Endothelial cell of umbilical vein (primary cell): ENCODE data around the gene COL21A1. TPM values are rescaled to one million over a fixed set of nuclear protein-coding genes. Genes with fewer than 3 reads are reported as not detected.
A peak's percentile ranks its signal among the peaks of the same experiment; 100 is the strongest.

Source experiments
- BruUV-seq: library from RNA; stranded (reverse); fragments of 400-500 nt; replicated peaks from 2 replicates; lab custom pipeline; 2021; lab: Mats Ljungman, UMichigan
- CTCF ChIA-PET: fragments of 300-600, 350-600 bp; sonication (Branson Sonifier 250); formaldehyde crosslinking; loops from one replicate; lab custom pipeline; 2021; ENCODE audit warnings: antibody characterized with exemption, inconsistent platforms; lab: Charles Lee
- POLR2A ChIA-PET: fragments of 300-600, 350-600 bp; sonication (Branson Sonifier 250); formaldehyde crosslinking; loops from one replicate; lab custom pipeline; 2021; ENCODE audit warnings: antibody characterized with exemption, inconsistent platforms; lab: Charles Lee
- DNase-seq: peaks from one replicate; pipeline ENCODE4 v3.0.0-alpha.2; 2011; ENCODE audit warnings: low read depth, low spot score
- FAIRE-seq: peaks from 2 replicates; lab custom pipeline; 2011; peaks lifted over from hg19 to GRCh38; lab: Jason Lieb, UNC
- H2AFZ ChIP-seq: 2 replicates; pipeline ENCODE4 v1.6.0; 2012; ENCODE audit warnings: low read depth, low read length, control low read depth, inconsistent platforms
- H3K27ac ChIP-seq: 2 replicates; pipeline ENCODE4 v1.5.1; 2011; ENCODE audit warnings: low read depth, mild to moderate bottlenecking, control low read depth, low read length, moderate library complexity; ENCODE audit not compliant: insufficient read depth
- H3K27me3 ChIP-seq, 2 experiments: 2 replicates each; pipeline versions ENCODE4 v1.6.0 to v1.6.1; 2011; ENCODE audit warnings: low read length in 2 of 2, mixed read lengths in 1 of 2; ENCODE audit not compliant: control insufficient read depth in 2 of 2, insufficient read depth in 2 of 2
- H3K36me3 ChIP-seq, 2 experiments: 2 replicates in 1 of 2; 3 replicates in 1 of 2; pipeline ENCODE4 v1.5.1; 2011; ENCODE audit warnings: low read length in 2 of 2, mild to moderate bottlenecking in 1 of 2, moderate library complexity in 1 of 2; ENCODE audit not compliant: control insufficient read depth in 2 of 2, insufficient read depth in 2 of 2; ENCODE audit errors: extremely low read depth in 1 of 2
- H3K4me1 ChIP-seq: 3 replicates; pipeline ENCODE4 v1.5.1; 2011; ENCODE audit warnings: mild to moderate bottlenecking, low read length; ENCODE audit not compliant: control insufficient read depth, insufficient read depth; ENCODE audit errors: extremely low read depth
- H3K4me2 ChIP-seq: 2 replicates; pipeline ENCODE4 v1.6.1; 2011; ENCODE audit warnings: low read length, control low read depth, mixed read lengths; ENCODE audit not compliant: insufficient read depth
- H3K4me3 ChIP-seq, 3 experiments: fragments of 200-600 bp in 1 of 3; sonication (generic), shearing (Covaris generic) in 1 of 3; replicated peaks in 1 of 3; 2 replicates each; pipeline ENCODE4 v1.5.1; 2011 to 2016; ENCODE audit warnings: control low read depth in 3 of 3, low read length in 3 of 3, mild to moderate bottlenecking in 2 of 3, inconsistent platforms in 1 of 3, low read depth in 1 of 3, moderate library complexity in 1 of 3; ENCODE audit not compliant: insufficient read depth in 1 of 3
- H3K79me2 ChIP-seq: 2 replicates; pipeline ENCODE4 v1.6.0; 2012; ENCODE audit warnings: low read length, inconsistent platforms; ENCODE audit not compliant: control insufficient read depth, insufficient read depth
- H3K9ac ChIP-seq: replicated peaks from 2 replicates; pipeline ENCODE3; 2011; ENCODE audit warnings: low read length, control low read depth; ENCODE audit not compliant: insufficient read depth; ENCODE audit errors: extremely low read depth
- H3K9me1 ChIP-seq: replicated peaks from 3 replicates; pipeline ENCODE4 v1.6.0; 2011; ENCODE audit warnings: mild to moderate bottlenecking, low read length; ENCODE audit not compliant: control insufficient read depth, insufficient read depth; ENCODE audit errors: extremely low read depth
- H3K9me3 ChIP-seq: replicated peaks from 2 replicates; pipeline ENCODE4 v1.5.1; 2012; ENCODE audit warnings: low read length, inconsistent platforms; ENCODE audit not compliant: control insufficient read depth, insufficient read depth
- H4K20me1 ChIP-seq: replicated peaks from 2 replicates; pipeline ENCODE3; 2011; ENCODE audit warnings: mild to moderate bottlenecking, low read length; ENCODE audit not compliant: control insufficient read depth, insufficient read depth; ENCODE audit errors: extremely low read depth
- CTCF ChIP-seq, 2 donors: IDR thresholded peaks; 1 replicate in 1 of 2; 2 replicates in 1 of 2; pipeline ENCODE4 v1.5.1; 2011; ENCODE audit warnings: low read length in 2 of 2, mild to moderate bottlenecking in 2 of 2, moderate library complexity in 2 of 2, control low read depth in 1 of 2, inconsistent platforms in 1 of 2, low read depth in 1 of 2; ENCODE audit not compliant: insufficient read depth in 1 of 2; ENCODE audit errors: extremely low read depth in 1 of 2
- EZH2 ChIP-seq: IDR thresholded peaks from 2 replicates; pipeline ENCODE4 v1.6.1; 2012; ENCODE audit warnings: borderline replicate concordance, low read depth, mild to moderate bottlenecking, moderate library complexity, low read length, inconsistent platforms; ENCODE audit not compliant: severe bottlenecking
- FOS ChIP-seq: IDR thresholded peaks from 2 replicates; pipeline ENCODE4 v1.6.1; 2011; ENCODE audit warnings: mild to moderate bottlenecking, low read length, moderate library complexity, borderline replicate concordance; ENCODE audit not compliant: insufficient read depth
- GATA2 ChIP-seq: IDR thresholded peaks from 2 replicates; pipeline ENCODE4 v1.7.0; 2011; ENCODE audit warnings: low read depth, mild to moderate bottlenecking, moderate library complexity, mixed read lengths, low read length; ENCODE audit not compliant: insufficient read length, insufficient read depth
- JUN ChIP-seq: IDR thresholded peaks from 2 replicates; pipeline ENCODE4 v1.6.1; 2011; ENCODE audit warnings: borderline replicate concordance, low read depth; ENCODE audit not compliant: insufficient read length, insufficient read depth
- MAX ChIP-seq: IDR thresholded peaks from 2 replicates; pipeline ENCODE4 v1.6.1; 2011; ENCODE audit not compliant: insufficient read depth, insufficient read length
- MYC ChIP-seq: IDR thresholded peaks from one replicate; pipeline ENCODE4 v1.6.1; 2011; ENCODE audit warnings: mild to moderate bottlenecking, low read depth, low read length
- POLR2A ChIP-seq: IDR thresholded peaks from 2 replicates; pipeline ENCODE4 v1.6.1; 2012; ENCODE audit warnings: low read depth, mild to moderate bottlenecking, control low read depth, low read length
- POLR2AphosphoS5 ChIP-seq: IDR thresholded peaks from 2 replicates; pipeline ENCODE4 v1.6.1; 2012; ENCODE audit warnings: low read depth, mild to moderate bottlenecking, control low read depth, low read length, moderate library complexity; ENCODE audit not compliant: insufficient read depth
- dilution Hi-C: fragments of 300-500 bp; cut with MboI; formaldehyde crosslinking; loops from one replicate; pipeline ENCODE4 v1.15.0; 2019; ENCODE audit warnings: low sequenced_read_pairs; ENCODE audit not compliant: extremely low pct_ligation_motif_present
- intact Hi-C: fragments of 100-400 bp; cut with micrococcal nuclease; formaldehyde crosslinking; loops from one replicate; pipeline ENCODE4 v1.10.0; 2022
- polyA plus RNA-seq, 4 experiments: library from polyadenylated mRNA; depleted of rRNA in 3 of 4; stranded (reverse) in 3 of 4; unstranded in 1 of 4; fragments of >200 nt; gene quantifications; 2 replicates each; pipeline versions ENCODE4 v1.2.1 to v1.2.3, GENCODE V29; 2011 to 2012; ENCODE audit warnings: missing spikeins in 1 of 4
- total RNA-seq: library from RNA; stranded (reverse); gene quantifications from 2 replicates; pipeline ENCODE4 v1.2.3, GENCODE V29; 2021

COL21A1 gene
- total and polyA plus RNA-seq, 2 donors (not counting 3 experiments of a cell fraction or from before 2014, with no cell fraction given), result 0.22 to 1.4 TPM

- H3K4me2 ChIP-seq, result no peak overlapping the region
- H3K36me3 ChIP-seq, result no peaks in the 10 kb centered on the region
- POLR2A ChIA-PET, result no interaction called here
- H3K79me2 ChIP-seq, result no peaks in the 10 kb centered on the region
- intact Hi-C loops, result no loop called here
- dilution Hi-C loops, result no loop called here
- H3K27me3 ChIP-seq, result no peaks in the 10 kb centered on the region
- H4K20me1 ChIP-seq, result no peaks in the 10 kb centered on the region
- H3K27ac ChIP-seq, result no peak overlapping the region
- H2AFZ ChIP-seq, result no peak overlapping the region
- DNase-seq, result peak; percentile 67
- no peaks in the 10 kb centered on the region for H3K9me3 ChIP-seq
- TF ChIP-seq POLR2A, result no peak
- peak; percentile 30 for TF ChIP-seq FOS
- TF ChIP-seq EZH2, result no peak
- TF ChIP-seq GATA2, result no peak
- CTCF ChIA-PET, result interaction anchor here (1.3 kb wide), 1 partner anchor 12 kb away, joined by 4 read pairs; the partner anchor contains the start of gene COL21A1
- no peak overlapping the region for H3K4me3 ChIP-seq
- no peak for FAIRE-seq
- peaks cover 7% of the 10 kb centered on the region for H3K4me1 ChIP-seq
- H3K9ac ChIP-seq, result no peak overlapping the region
- H3K9me1 ChIP-seq, result no peaks in the 10 kb centered on the region
- BruUV-seq, result no TSS peak
Measured at GRCh38 chr6:56235245-56235644, 12.1 kb downstream of the COL21A1 start.

- BruUV-seq, result no TSS peak
- no peaks in the 10 kb centered on the region for H3K9me3 ChIP-seq
- H3K79me2 ChIP-seq, result no peaks in the 10 kb centered on the region
- H3K36me3 ChIP-seq, result no peaks in the 10 kb centered on the region
- no peak for FAIRE-seq
- intact Hi-C loops, result loop anchor here (5.0 kb wide), 1 partner anchor 130 kb away; no protein-coding TSS in a partner anchor
- POLR2A ChIA-PET, result no interaction called here
- CTCF ChIA-PET, result no interaction called here
- no peaks in the 10 kb centered on the region for H3K9me1 ChIP-seq
- H3K27me3 ChIP-seq, result no peaks in the 10 kb centered on the region
- H3K27ac ChIP-seq, result no peak overlapping the region
- no peak overlapping the region for H3K9ac ChIP-seq
- dilution Hi-C loops, result no loop called here
- peak; percentile 9 for DNase-seq
- H3K4me1 ChIP-seq, result peaks cover 7% of the 10 kb centered on the region
- no peak overlapping the region for H3K4me2 ChIP-seq
- H2AFZ ChIP-seq, result no peak overlapping the region
- TF ChIP-seq POLR2A, result no peak
- TF ChIP-seq CTCF (IDR thresholded peaks at IDR 0.05; ENCODE audit: extremely low read depth in 1 of 2, insufficient read depth in 1 of 2, low read depth in 1 of 2, low read length in 2 of 2), result no peak
- no peak for TF ChIP-seq POLR2AphosphoS5
- no peak for TF ChIP-seq MYC
- no peak for TF ChIP-seq GATA2
- no peak for TF ChIP-seq MAX
- TF ChIP-seq FOS, result no peak
- no peak for TF ChIP-seq EZH2
- no peak for TF ChIP-seq JUN
- no peak overlapping the region for H3K4me3 ChIP-seq
- H4K20me1 ChIP-seq, result no peaks in the 10 kb centered on the region
Measured at GRCh38 chr6:56232436-56232835, 14.9 kb downstream of the COL21A1 start.
